Lower leg skin (tissue), 3 donors: ENCODE data around the gene NUAK1.

Experiments used
- CTCF ChIP-seq, 3 donors: fragments of 450-650 bp; IDR thresholded peaks; one replicate each; pipeline ENCODE4 v1.5.1; 2016; ENCODE audit warnings: antibody characterized with exemption in 3 of 3, mild to moderate bottlenecking in 3 of 3, moderate library complexity in 2 of 3
- POLR2A ChIP-seq, 2 donors: fragments of 450-650 bp; IDR thresholded peaks; one replicate each; pipeline ENCODE4 v1.6.1; 2016 to 2017; ENCODE audit warnings: antibody characterized with exemption in 2 of 2, mild to moderate bottlenecking in 1 of 2, moderate library complexity in 1 of 2

GRCh38 chr12:106096376-106096775 lies 42.4 kb downstream of the NUAK1 start:
- TF ChIP-seq POLR2A (IDR thresholded peaks at IDR 0.05) (no peak), CTCF (IDR thresholded peaks at IDR 0.05) (no peak)
